Fibroblast of skin of right biceps (primary cell): ENCODE data around the gene TAF8.
"Not testable (repeated sequence)": the region's sequence is repeated elsewhere in the genome, so short reads cannot be mapped to it uniquely, and the experiment has no call there.

Experiments used
- DNase-seq: peaks from one replicate; pipeline ENCODE4 v3.0.0-alpha.2; 2013

TAF8 gene, protein sequence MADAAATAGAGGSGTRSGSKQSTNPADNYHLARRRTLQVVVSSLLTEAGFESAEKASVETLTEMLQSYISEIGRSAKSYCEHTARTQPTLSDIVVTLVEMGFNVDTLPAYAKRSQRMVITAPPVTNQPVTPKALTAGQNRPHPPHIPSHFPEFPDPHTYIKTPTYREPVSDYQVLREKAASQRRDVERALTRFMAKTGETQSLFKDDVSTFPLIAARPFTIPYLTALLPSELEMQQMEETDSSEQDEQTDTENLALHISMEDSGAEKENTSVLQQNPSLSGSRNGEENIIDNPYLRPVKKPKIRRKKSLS

DNA sequence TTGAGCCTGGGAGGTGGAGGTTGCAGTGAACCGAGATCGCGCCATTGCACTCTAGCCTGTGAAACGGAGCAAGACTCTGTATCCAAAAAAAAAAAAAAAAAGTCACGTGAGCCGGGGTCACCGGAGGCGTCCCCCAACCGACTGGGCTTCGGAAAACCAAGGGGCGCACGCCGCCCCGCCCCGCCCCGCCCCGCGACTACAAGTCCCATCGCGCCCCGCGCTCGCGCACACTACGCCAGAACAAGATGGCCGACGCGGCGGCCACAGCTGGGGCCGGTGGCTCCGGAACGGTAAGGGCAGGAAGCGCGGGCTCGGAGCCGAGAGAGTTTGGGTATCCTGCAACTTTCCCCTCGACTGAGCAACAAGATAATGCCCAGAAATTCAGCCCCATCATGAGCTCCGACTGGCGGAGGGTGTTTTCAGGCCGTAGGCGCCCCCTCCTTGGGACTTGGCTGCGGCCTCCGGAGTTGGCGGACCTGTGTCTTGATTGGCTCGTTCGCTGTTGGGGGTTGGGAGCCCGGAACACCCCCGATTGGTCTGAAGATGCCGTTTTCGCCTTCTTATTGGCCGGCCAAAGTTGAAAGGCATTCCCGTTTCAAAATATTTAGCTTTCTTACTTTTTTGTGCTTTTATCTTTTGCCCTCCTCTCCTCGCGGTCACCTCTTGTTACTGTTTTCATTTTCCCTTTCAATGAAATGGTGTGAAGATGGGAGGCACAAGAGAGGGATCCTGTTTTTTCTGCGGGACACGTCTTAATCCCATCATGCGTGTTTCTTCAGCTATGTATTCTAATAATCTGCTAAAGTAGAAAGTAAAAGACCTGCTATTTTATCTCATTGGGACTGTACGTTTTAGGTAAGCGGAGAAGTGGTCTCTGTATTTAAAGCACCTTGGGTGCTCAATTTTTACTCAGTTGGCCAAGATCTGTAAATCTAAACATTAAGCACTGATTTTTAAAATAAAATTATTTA, at the start of gene TAF8:
Gene TAF8, plus strand, starts transcription at position 228 of the 971 bp plus-strand sequence. Its CDS starts 18 bp downstream, at position 246.
- peak; percentile 93 for DNase-seq

DNA sequence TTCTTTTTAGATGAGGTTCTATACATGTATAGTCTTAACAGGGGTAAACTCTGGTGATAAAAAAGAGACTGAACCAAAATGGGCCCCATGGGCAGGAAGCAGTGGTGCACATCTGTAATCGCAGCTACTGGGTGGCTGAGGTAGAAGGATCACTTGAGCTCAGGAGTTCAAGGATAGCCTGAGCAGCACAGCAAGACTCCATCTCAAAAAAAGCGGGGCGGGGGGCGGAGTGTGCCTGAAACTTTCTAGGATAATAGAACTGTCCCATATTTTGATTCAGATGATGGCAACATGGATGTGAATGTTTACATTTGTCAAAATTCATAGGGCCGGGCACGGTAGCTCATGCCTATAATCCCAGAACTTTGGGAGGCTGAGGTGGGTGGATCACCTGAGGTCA, 48.8 kb upstream of the TAF8 start:
- no peak for DNase-seq

DNA sequence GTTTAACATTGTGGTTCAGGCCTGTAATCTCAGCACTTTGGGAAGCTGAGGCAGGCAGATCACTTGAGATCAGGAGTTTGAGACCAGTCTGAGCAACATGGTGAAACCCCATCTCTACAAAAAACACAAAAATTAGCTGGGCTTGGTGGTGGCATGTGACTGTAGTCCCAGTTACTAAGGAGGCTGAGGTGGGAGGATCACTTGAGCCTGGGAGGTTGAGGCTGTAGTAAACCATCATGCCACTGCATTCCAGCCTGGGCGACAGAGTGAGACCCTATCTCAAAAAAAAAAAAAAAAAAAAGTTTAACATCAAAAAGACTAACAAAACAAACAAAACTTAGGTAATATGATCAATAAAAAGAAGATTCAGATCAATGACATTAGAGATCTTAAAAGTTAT, 46.7 kb upstream of the TAF8 start:
- DNase-seq, result not testable (repeated sequence)

DNA sequence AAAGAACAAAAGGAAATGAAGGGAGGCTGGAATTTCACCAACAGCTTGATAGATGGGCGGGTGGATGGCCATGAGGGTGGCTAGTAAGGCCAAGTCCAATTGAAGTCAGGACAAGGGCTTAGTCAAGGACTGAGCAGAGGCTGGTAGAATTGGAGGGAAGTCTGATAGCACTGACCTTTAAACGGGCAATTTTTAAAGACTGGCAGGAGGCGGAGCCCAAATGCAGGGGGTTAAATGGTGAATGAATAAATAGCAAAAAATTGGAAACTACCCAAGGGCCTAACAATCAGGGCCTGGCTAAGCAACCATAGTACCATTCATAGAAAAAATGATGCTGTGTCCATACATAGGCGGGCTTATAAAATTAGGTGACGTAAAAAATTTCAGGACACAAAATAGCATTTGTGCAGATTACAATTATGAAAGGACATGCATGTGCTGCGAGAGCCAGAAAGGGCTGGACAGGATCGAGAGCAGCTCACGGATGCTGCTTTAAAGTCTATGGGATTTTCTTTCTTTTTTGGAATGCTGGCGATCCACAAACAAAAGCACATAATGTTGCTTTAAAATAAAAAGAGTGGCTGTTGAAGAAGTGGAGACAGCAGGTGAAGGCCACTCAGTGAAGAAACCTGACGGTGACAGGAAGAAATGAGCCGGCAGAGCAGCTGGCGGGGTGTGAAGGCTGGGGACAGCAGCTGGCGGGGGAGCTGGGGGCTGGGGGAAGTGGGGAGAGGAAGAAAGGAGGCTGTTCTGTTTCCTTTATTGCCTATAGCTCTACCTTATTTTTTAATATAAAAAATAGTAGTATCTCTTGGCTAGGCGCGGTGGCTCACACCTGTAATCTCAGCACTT, 42.8 kb upstream of the TAF8 start:
- no peak for DNase-seq

DNA sequence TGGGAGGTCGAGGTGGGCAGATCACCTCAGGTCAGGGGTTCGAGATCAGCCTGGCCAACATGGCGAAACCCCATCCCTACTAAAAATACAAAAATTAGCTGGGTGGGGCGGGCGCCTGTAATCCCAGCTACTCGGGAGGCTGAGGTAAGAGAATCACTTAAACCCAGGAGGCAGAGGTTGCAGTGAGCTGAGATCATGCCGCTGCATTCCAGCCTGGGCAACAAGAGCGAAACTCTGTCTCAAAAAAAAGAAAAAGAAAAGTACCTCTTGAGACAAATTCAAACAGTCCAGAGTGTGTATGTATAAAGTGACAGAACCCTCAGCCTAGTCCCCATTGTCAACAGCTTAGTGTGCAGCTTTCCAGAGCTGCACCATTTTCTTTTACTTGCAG, 42.2 kb upstream of the TAF8 start:
- not testable (repeated sequence) for DNase-seq

DNA sequence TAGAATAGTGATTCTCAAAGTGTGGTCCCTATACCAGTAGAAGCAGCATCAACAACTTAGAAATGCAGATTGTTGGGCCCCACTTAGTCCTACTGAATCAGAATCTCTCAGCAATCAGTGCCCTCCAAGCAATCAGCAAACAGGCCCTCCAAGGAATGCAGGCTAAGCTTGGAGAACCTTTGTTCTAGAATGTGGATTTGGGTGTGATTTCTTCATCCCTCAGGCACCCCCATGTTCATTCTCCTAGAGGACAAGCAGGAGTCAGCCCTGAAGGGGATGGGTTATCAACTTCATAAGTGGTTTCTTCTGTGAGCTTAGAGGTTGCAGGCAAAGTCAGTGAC, 40.5 kb upstream of the TAF8 start:
- DNase-seq, result no peak

DNA sequence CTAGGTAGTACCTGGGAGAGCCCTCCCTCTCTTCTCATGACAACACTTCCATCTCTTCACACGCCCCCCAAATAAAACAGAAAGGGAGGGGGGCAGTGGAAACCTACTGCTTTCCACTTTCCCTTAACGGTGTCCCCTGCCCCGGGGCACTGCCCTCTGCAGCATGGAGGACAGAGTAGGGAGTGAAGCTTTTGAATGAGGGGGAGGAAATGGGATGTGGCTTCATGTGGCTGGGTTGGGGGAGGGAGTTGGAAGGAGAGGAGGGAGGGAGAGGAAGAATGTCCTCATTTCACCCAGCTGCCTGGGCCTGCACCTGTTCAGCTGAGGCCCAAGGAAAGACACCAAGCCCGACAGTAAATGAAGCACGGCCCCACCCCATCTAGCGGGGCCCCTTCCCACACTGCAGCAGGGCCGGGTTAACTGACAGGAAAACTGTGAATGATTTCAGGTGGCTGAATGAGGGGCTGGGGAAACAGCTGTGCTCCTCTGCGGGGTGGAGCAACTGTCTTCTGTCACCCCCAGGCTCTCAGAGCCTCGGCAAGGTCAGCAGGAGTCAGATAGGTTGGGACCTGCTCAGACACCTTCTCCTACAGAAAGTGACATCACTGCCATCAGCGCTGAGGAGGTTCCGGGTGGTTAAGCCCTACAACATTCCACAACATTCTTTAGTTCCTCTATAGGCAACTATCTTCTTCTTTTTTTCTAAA, 40.0 kb upstream of the TAF8 start:
- no peak for DNase-seq

DNA sequence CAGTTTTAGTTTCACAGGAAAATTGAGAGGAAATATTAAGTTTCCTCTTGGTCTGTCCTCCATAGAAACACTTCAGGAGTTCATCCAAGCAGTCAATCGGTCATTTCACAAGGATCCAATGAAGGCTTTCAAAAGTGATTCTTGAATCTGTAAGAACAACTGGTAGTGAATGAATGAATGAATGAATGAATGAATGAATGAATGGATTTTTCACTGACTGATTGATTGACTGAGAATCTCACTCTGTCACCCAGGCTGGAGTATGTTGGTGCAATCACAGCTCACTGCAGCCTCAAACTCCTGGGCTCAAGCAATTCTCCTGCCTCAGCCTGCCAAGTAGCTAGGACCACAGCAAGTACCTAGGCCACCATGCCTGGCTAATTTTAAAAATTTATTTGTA, 39.4 kb upstream of the TAF8 start:
- DNase-seq, result no peak

DNA sequence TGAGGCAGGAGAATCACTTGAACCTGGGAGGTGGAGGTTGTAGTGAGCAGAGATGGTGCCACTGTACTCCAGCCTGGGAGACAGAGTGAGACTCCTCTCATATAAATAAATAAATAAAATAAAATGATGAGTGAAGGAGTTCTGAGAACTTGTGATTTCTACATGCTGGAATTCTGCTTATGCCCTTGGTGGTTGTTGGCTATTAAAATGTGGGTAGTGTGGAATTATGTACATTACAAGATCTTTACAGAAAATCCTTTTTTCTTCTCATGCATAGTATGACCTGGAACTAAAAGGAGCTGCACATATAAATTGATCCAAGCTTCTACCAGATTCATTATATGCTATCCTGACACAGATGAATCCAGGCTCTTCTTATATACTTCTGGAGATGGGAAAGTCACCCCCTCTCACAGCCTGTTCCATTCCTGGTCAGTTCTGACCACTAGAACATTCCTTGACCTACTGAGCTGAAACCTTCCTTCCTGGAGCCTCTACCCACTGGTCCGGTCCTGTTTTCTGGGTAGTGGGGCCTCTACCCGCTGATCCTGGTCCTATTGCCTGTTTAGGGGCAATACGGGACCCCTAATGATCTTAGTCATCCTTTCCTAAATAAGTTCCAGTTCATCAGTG, 37.7 kb upstream of the TAF8 start:
- DNase-seq, result no peak

DNA sequence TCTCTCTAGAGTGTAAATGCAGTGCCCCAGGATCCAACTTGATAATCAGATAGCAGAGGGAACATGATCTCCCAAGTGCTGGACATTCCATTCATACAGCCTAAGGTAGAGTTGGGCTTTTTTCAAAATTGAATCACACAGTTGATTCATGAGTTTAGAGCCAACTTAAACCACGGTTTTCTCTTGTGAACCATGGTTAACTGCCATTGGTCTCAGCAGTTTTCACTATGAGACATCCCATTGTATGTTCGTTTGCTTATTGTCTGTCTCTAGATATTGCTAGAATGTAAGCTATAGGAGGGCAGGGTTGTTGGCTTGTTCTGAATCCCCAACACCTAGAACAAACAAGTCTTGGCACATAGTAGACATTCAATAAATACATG, 37.2 kb upstream of the TAF8 start:
- DNase-seq, result peak; percentile 27

DNA sequence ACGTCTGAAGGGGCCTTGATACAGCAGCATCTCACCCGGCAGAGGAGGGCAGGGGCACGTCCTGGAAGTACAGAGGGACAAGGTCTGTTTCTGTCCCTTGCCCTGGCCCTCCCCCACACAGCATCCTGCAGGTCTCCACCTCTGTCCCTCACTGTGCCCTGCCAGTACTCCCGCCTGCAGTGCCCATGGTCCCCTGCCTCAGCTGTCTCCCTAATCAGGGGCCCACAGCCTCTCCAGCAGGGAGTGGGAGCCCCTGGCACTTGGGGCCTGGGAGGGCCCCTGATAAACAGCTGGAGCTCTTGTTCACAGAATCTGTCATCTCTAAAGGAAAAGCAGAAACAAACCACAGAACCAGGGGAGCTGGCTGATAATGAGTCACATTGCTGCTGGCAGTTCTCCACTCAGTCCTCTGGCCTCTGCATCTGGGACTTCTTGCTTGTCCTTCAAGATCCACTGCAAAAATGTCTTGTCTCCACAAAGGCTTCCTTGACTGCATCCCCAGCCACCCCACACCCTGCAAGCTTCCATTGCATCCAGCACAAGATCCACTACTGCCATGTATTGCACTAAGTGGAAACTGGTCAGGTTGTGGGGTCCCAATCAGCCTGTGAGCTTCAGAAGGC, 33.2 kb upstream of the TAF8 start:
- peak; percentile 77 for DNase-seq

DNA sequence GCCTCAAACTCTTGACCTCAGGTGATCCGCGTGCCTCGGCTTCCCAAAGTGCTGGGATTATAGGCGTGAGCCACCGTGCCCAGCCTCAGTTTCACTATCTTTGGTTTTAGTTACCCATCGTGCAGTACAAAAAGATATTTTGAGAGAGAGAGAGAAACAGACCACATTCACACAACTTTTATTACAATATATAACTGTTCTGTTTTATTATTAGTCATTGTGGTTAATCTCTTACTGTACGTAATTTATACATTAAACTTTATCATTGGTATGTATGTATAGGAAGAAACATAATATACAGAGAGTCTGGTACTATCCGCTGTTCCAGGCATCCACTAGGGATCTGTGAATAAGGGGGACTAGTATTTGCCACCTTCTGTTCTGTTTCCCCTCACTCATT, 29.4 kb upstream of the TAF8 start:
- DNase-seq, result no peak

DNA sequence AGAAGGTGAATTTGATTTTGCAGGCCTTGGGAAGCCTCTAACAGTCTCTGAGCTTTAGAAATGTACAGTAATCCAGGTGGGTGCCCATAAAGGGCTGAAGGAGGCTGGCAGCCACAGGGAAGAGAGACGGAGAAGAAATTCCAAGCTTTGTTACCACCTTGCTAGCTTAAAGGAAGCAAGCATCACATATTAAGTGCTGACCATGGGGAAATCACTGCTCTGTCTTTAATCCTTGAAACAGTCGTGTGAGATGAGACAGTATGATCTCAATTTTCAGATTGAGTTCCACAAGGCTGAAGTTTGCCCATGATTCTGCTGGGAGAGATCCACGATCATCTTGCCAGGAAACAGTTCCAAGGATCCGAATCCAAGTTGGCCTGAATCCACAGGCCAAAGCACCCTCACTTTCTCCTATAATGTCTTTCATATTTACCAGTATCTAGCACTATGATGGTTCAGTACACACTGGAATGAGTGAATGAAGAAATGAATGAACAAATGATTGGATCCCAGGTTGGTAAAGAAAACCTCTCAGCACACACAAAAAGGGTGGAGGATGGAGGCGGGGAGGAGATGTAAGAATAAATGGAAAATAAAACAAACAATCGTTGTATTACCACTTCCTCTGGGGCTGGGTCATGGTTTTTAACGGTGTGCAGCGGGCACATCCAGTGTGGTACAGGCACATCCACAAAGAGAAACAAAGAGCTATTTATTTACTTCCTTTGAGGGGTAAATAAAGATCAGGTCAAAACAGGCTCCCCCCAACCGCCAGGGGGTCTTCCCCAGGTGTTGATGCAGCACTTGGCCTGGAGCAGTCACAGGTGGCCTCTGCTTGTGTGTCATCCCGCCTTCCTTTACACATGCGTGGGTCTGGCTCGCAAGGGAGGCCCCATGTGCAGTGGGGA, 28.2 kb upstream of the TAF8 start:
- DNase-seq, result no peak

DNA sequence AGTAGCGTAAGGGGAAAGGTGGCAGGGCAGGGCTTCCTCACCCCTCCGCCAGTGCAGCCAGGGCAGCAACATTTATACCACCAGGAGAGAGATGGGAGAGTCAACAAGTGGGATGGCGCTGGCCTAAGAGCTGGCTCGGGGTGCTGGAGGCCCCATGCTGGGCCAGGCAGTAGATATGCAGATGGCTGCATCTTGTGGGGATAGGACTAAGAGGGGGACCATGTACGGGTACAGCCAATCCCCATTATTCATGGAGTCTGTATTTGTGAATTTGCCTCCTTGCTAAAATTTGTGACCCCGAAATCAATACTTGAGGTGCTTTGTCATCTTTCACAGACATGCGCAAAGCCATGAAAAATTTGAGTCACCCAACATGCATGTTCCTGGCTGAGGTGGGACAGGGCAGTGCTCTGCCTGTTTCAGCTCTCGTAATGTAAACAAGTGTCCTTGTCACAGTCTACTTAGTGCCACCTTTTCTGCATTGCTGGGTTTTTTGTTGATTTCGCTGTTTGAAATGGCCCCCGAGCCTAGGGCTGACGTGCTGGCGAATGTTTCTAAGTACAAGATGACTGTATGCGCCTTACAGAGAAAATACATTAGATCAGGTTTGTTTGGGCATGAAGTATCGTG, 27.5 kb upstream of the TAF8 start:
- DNase-seq, result no peak

DNA sequence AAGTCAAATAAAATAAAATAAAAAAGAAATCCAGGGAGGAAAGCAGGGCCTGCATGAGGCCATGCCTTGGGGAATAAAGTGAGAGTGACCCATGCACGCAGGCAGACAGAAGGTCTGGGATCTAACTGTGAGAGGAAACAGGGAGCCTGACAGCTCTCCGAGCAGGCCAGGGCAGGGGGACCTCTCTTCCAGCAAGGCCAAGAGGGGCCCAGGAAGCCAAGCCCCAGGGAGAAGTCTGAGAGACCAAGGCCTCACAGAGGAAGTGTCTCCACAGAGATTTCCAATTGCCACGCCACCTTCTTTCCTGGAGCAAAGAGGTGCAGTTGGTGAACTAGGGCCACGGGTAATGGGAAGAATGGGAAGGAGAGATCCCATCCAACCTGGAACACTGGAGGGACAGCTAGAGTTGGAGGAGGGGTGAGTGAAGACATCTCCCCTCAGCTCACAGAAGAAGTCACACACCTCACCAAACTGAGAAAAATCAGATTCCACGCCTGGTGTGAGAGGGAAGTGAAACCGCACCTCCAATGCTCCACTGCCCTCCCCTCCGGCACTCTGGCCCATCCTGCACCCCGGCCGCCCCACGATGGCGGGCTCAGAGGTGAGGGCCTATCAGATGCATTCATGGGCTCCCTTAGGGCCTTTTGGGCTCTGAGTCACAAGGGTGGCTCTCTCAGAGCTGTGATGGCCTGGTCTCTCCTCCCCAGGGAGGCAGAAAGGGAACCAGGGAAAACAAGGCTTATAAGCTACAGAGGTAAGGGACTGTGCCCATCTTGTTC, 25.1 kb upstream of the TAF8 start:
- no peak for DNase-seq

DNA sequence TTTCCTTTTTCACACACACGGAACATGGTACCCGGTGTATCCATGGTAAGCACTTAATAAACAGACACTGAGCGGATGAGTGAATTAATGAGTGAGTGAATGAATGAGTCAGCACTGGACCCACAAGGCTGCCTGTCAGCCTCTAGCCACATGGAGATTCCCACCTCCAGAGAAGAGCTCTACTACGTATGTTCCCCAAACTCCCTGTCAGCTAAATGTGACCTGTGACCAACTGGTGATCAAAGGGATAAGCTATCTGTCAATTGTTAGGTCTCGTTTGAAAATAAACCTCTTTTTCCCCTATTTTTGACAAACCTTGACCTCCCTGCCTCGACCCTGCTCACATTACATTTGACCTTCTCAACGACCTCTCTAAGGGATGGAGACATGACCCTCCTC, 24.5 kb upstream of the TAF8 start:
- no peak for DNase-seq

DNA sequence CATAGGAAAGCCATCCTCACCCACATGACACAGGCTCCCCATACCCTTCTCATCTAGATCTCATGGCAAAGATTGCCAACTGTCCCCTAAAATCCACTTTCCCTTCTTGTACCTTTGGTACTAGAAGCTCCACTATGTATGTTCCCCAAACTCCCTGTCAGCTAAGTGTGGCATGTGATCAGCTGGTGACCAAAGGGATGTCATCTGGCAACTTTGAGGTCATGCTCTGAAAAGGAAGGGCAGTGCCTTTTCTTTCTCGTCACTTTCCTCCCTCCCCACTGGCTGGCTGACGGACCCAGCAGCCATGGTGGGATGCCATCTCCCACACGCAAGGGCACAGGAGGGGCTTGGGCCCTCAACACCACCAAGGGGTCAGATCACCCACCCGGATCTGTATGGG, 23.8 kb upstream of the TAF8 start:
- DNase-seq, result no peak

DNA sequence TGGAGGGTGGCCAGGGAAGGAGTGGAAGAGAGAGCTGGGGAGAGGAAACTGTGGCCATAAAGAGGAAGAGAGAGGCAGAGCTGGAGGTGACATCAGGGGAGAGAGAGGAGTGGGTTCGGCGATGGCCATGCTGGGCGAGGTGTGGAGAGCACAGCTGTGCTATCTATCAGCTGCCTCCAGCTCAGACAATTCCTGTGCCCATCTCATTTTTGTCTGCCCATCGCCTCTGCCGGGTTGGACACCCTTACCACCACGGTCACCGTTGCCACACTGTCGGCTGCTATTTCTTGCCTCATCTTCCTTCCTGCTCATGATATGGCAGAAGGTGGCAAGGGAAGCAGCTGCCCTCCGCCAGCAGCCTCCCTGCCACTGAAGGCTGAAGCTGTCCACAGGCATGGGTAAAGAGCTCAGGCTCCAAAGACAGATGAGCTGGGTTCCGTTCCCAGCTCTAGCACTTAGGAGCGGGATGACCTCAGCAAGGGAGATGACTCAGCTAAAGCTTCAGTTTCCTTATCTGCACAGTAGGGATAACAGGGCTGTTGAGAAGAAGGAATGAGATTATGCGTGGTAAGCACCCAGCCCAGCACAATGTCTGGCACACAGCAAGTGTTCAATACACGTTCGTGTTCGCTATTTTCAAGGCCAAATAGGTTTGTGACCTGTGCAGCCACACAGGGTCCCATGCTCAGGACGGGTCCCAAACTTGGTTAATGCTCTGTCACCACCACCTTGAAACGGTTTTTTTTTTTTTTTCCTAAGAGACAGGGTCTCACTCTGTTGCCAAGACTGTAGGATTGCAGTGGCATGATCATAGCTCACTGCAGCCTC, 21.9 kb upstream of the TAF8 start:
- peak; percentile 48 for DNase-seq
